IPS-11a (cell line): ENCODE results near the gene ZNF787.
"Not testable (repeated sequence)": the region's sequence is repeated elsewhere in the genome, so short reads cannot be mapped to it uniquely, and the experiment has no call there.

Experiments
- H3K4me3 ChIP-seq: one replicate; pipeline ENCODE4 v1.5.1; 2013; ENCODE audit warnings: low read depth, low read length, control low read depth

The ZNF787 gene

DNA sequence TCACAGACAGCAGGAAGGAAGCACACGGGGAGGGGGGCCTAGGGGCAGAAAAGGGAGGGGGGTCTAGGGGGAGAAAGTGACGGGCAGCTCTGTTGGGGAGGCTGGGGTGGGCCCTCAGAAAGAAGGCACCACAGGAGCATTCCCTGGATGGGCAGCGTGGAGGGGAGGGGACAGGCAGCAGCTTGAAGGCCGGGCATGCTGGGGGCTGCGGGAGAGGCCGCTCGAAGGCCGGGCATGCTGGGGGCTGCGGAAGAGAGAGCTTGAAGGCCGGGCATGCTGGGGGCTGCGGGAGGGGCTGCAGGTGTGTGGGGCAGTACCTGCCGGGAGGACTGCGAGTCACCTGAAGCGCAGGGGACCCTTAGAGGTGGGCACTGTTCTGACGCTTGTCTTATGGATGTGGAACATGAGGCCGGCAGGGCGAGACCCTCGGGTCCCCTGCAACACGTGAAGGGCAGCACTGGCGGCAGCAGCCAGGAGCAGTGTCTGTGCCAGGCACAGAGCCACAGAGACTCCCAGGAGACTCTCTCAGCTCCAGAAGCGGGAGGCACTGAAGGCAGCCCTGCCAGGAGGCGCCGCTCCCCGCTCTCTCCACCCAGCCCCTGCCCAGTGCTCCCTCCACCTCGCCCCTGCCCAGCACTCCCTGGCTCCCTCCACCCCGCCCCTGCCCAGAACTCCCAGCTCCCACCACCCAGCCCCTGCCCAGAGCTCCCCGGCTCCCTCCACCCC lies 13.3 kb downstream of the ZNF787 start:
- no peak overlapping the region for H3K4me3 ChIP-seq

DNA sequence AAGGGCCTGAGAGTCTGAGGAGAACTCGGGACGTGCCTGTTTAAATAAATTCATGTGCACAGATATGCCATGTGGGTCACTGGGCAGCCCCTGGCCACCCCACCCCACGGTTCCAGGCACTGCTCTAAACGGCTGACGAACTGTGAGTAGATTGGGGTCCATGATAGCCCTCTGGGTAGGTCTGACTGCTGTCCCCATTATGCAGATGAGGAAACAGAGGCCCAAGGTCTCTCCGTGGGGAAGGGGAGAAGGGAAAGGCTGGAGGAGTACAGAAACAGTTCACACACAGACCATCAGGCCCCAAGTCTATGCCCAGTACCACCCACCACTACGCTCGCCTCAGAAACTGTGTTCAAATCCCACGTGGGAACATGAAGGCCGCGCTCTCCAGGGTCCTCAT lies 14.1 kb downstream of the ZNF787 start:
- no peak overlapping the region for H3K4me3 ChIP-seq

- no peak overlapping the region for H3K4me3 ChIP-seq
Measured at GRCh38 chr19:56106397-56106849, 14.7 kb downstream of the ZNF787 start.

DNA sequence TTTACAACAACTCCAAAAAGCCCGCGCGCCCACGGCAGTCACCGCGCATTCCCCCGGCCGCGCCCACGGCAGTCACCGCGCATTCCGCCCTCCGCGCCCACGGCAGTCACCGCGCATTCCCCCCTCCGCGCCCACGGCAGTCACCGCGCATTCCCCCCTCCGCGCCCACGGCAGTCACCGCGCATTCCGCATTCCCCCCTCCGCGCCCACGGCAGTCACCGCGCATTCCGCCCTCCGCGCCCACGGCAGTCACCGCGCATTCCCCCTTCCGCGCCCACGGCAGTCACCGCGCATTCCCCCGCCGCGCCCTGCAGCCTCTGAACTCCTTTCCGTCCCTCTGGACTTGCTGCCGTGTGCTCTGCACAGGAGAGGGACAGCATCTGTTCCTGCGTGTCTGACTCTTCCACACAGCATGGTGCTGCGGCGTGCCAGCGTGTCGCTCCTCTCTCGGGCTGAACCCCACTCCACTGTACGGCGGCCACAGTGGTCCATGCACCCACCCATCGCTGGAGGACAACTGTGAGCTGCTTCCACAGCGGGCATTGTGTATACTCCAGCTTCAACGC lies 15.2 kb downstream of the ZNF787 start:
- H3K4me3 ChIP-seq, result not testable (repeated sequence)

DNA sequence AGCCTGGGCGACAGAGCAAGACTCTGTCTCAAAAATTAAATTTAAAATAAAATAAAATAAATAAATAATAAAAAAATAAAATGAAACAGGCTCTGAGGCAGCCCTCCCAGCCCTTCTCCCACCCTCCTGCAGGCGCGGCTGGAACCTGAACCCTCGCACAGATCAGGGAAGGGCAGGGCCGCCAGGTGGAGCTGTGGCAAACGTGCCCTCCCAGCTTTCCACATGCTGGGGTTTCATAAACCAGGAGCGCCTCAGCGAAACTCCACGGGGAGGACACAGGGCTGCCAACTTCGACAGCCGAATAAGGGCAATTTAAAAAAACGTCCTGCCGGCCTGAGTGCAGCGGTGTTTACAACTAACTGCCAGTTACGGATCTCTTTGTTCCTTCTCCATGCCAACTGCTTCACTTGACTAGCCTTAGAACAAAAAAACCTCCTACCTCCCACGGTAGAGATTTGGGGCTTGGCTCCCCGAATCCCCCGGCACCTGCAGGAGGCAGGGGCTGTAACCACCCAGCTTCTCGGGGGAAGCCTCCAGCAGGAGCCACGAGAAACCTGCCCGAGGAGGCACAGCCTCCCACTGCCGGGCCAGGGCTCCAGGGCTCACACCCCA lies 15.9 kb downstream of the ZNF787 start:
- no peak overlapping the region for H3K4me3 ChIP-seq

DNA sequence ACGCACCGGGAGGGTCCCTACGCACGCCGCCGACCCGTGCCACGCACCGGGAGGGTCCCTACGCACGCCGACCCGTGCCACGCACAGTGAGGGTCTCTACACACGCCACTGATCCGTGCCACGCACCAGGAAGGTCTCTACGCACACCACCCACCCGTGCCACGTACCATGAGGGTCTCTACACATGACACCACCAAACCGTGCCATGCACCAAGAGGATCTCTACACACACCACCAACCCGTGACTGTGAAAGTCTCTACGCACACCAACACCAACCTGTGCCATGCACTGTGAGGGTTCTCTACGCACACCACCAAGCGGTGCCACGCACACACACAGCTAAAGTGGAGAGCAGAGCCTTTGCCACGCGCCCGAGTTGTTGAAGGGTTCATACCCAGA lies 16.7 kb downstream of the ZNF787 start:
- no peak overlapping the region for H3K4me3 ChIP-seq

DNA sequence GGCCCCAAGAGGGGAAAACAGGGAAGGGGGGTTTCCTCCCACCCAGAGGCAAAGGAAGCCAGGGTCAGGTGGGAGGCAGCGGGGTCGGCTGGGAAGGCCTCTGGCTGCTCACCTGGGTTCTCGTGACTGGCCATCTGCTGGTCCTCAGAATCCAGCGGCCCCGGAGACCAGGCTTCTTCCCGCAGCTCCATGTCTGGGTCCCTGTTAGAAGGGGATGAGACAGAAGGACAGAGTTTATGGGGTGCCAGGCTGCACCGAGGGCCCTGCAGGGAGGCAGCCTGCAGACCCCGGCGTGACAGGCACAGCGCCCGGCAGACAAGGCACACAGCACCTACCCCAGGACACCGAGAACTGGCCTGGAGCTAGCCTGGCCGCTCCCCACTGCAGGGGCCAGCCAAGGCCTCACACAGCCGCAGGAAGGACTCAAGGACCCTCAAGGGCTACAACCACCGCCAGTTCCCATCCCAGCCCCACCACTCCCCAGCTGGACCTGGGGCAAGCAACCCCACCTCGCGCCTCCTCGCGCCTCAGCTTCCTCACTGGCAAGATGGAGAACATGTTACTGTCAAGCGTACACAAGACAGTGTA lies 18.0 kb downstream of the ZNF787 start:
- H3K4me3 ChIP-seq, result no peak overlapping the region

DNA sequence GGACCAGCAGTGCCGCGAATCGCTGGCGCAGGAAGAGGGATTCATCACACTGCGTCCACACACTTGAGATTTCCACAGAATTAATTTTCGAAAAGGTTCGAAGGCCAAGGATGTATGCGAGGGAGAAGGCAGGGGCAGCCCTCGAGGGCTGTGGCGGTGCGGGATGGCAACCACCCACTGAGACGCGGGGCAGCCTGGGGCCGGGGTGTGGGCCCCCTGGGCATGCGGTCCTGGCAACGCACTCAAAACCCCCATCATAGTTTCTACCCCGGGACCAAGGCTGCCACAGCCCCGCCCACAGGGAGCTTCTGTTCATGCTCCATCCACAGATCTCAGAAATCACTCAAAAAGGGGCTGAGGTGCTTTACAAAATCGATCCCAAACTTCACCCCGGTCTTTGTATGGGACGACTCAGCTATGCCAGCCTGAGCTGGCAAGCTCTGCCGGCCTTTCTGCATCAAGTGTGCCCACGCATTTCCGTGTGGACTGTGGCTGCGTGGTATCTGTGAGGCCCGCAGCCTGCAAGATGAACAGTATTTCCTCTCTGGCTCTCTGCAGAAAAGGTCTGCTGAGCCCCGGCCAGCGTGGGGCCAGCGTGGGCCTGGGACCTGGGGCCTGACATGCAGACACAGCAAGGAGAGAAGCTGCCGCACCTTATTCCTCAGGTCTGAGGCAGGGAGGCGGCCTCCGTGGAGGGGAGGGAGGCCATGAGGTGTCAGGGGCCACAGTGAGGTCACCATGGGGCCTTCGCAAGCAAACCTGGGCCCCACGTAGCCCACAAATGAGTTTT lies 19.2 kb downstream of the ZNF787 start:
- no peak overlapping the region for H3K4me3 ChIP-seq

- H3K4me3 ChIP-seq, result no peak overlapping the region
Measured at GRCh38 chr19:56101095-56101494, 20.0 kb downstream of the ZNF787 start.

DNA sequence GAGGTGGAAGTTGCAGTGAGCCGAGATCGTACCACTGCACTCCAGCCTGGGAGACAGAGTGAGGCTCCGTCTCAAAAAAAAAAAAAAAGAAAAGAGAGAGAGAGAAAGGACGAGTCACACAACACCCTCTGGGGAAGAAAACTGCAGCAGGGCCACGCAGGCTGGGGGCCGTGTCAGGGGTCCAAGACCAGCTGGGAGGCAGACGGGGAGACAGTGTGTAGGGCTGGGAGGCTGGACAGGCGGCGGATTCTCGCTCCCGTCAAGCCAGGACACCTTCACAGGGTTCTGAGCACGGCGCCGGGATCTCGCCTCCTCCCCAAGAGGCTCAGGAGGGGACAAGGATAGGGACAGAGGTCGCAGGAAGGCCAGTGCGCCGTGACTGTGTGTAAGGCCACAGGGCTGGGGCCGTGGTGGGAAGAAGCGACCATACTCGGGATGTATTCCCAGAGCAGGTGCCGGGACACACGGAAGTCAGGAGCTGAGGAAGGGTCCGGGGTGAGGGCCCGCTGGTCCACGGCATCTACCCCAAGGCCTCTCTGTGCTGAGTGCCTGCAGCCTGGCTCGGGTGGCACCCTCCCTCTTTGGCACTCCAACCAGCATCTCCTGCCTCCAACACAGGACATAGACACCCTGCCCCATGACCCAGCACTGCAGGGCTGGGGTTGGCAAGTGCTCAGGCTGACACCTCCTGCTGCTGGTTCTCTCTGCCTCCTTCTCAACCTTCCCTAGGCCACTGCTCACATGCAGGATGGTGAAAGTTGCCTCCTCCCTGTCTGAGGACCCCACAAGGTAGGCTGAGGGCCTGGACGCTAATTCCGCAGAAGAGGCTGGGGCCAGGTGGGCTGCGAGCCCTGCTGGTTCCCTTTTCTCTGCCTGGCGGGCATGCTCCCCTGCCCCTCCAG lies 21.2 kb downstream of the ZNF787 start:
- H3K4me3 ChIP-seq, result no peak overlapping the region

- H3K4me3 ChIP-seq, result no peak overlapping the region
Measured at GRCh38 chr19:56098731-56099568, 22.1 kb downstream of the ZNF787 start.

DNA sequence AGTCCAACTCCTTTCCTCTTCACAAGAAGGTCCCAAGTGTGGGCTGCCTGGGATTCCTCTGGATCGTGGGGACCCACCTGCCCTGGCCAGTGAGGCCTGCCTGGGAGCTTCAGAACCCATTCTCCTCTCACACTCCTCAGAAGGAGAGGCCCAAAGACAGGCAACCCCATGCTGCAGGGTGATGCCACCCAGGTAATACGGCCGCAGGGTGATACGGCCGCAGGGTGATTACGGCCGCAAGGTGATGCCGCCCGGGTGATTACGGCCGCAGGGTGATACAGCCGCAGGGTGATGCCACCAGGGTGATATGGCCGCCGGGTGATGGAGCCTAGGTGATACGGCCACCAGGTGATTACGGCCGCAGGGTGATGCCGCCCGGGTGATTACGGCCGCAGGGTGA lies 22.9 kb downstream of the ZNF787 start:
- not testable (repeated sequence) for H3K4me3 ChIP-seq

DNA sequence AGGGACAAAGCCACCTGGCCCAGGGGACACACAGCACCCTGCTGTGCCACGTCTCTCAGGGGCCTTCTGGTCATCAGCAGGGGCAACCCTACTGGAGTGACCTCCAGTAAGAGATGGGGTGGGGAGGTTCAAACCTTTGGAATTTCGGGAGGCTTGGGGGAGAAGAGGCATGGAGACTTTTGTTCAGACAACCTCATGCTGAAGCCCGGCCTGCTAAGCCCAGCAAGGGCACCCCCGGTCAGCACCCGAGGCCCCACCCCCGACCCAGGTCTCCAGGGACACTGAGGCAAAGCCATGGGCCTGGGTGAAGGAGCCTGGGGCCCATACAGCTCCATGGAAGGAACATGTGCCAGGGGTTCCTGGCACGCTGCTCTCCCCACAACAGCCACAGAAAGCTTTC lies 23.3 kb downstream of the ZNF787 start:
- no peak overlapping the region for H3K4me3 ChIP-seq

DNA sequence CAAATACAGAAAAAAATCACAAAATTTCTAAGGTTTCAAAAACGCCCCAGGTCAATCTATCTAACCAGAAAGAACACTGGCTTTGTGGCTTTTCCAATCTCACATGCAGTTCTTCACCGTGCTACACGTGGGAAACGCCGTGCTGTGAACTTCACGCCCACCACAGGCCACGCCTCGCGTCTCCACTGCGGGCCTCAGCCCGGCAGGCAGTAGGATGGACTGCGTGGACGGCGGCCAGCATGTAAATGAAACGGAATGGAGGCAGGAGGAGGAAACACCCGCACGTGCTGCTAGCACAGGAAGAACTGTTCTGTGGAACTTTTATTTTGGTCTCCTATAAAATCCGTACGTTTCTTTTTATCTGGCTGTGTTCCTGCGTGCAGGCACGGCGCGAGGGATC lies 23.8 kb downstream of the ZNF787 start:
- H3K4me3 ChIP-seq, result no peak overlapping the region

DNA sequence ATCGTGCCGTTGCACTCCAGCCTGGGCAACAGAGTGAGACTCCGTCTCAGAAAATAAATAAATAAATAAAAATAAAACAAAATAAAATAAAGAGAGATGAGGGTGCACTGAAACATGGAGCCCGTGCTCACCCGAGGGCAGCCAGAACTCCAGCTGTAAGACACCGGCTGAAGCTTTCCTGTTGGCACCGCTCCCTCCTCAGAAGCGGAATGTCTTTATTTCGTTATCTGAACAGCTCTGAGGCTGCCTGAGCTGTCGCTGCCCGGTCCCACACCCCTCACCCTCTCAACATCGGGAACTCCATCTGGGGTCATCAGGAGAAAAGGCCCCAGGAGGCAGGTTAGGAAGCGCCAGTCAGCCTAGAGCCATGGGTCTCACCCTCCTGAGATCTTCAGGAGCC lies 24.4 kb downstream of the ZNF787 start:
- H3K4me3 ChIP-seq, result no peak overlapping the region

DNA sequence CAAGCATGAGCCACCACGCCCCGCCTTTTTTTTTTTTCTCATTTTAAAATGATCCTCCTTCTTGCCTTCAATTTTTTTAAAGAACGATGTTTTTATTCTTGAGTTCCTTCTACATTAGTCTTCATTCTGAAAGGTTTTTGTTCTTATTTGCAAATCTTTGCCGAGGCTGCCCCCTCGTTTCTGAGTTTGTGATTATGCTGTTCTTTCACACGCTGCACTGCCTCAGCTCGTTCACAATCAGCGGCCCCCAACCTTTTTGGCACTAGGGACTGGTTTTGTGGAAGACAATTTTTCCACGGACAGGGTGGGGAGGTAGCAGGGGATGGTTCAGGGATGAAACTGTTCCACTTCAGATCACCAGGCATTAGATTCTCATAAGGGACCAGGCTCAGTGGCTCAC lies 26.6 kb downstream of the ZNF787 start:
- H3K4me3 ChIP-seq, result no peak overlapping the region

GRCh38 chr19:56092685-56093631 lies 28.1 kb downstream of the ZNF787 start:
- H3K4me3 ChIP-seq, result no peak overlapping the region
